Activated naive CD8-positive, alpha-beta T cell treated with anti-CD3 and anti-CD28 coated beads, Interleukin-2, amount 50 U/mL, for 16 hours (primary cell): ENCODE results near the gene JARID2.

Experiments used
- DNase-seq: peaks from one replicate; pipeline ENCODE4 v3.0.0-alpha.2; 2020; ENCODE audit warnings: low read depth, low spot score

The JARID2 gene

GRCh38 chr6:15245361-15246216, at the start of gene JARID2:
Gene JARID2, plus strand, starts transcription at chr6:15246069. Its CDS starts 471 bp downstream, at chr6:15246540.
- peak; percentile 93 for DNase-seq

GRCh38 chr6:15200087-15200486, 45.8 kb upstream of the JARID2 start:
- DNase-seq, result no peak

GRCh38 chr6:15205321-15205720, 40.5 kb upstream of the JARID2 start:
- no peak for DNase-seq

GRCh38 chr6:15206887-15207286, 39.0 kb upstream of the JARID2 start:
- no peak for DNase-seq

- DNase-seq, result no peak
These were observed 37.9 kb upstream of the JARID2 start for GRCh38 chr6:15207923-15208322.

- no peak for DNase-seq
These were observed 31.9 kb upstream of the JARID2 start for GRCh38 chr6:15213838-15214400.

- DNase-seq, result no peak
These were observed 27.5 kb upstream of the JARID2 start for GRCh38 chr6:15218401-15218800.

GRCh38 chr6:15220062-15220461, 25.8 kb upstream of the JARID2 start:
- no peak for DNase-seq

GRCh38 chr6:15227827-15228318, 18.0 kb upstream of the JARID2 start:
- DNase-seq, result no peak

- DNase-seq, result no peak
These were observed 15.0 kb upstream of the JARID2 start for GRCh38 chr6:15230827-15231226.

GRCh38 chr6:15232836-15233510, 12.9 kb upstream of the JARID2 start:
- no peak for DNase-seq

GRCh38 chr6:15234068-15234758, 11.7 kb upstream of the JARID2 start:
- DNase-seq, result no peak

- DNase-seq, result no peak
These were observed 6.1 kb upstream of the JARID2 start for GRCh38 chr6:15239616-15240364.

GRCh38 chr6:15242503-15242902, 3.4 kb upstream of the JARID2 start:
- DNase-seq, result no peak

GRCh38 chr6:15242937-15243614, 2.8 kb upstream of the JARID2 start:
- no peak for DNase-seq

- DNase-seq, result no peak
These were observed 1.8 kb upstream of the JARID2 start for GRCh38 chr6:15243910-15244619.

GRCh38 chr6:15244620-15245360, 1.1 kb upstream of the JARID2 start:
- DNase-seq, result peak; percentile 6

- DNase-seq, result no peak
These were observed 372 bp downstream of the JARID2 start for GRCh38 chr6:15246217-15246665.
